Breast epithelium (tissue), 4 donors: Measurements from ENCODE around the gene TP53BP2. TPM values are rescaled to one million over a fixed set of nuclear protein-coding genes. Genes with fewer than 3 reads are reported as not detected.

ENCODE experiments used
- DNase-seq, 2 donors: peaks; one replicate each; pipeline ENCODE4 v3.0.0-alpha.2; 2019; ENCODE audit warnings: low spot score in 2 of 2
- H3K27ac ChIP-seq, 2 donors: fragments of 200-600 bp; sonication (generic) in 1 of 2; one replicate each; pipeline ENCODE4 v1.5.1; 2016 to 2019; ENCODE audit warnings: mild to moderate bottlenecking in 1 of 2
- H3K27me3 ChIP-seq, 2 donors: fragments of 200-600 bp; sonication (generic) in 1 of 2; one replicate each; pipeline versions ENCODE4 v1.5.1 to v1.6.0; 2017 to 2019; ENCODE audit warnings: control low read depth in 1 of 2, mild to moderate bottlenecking in 1 of 2
- H3K36me3 ChIP-seq: fragments of 200-600 bp; one replicate; pipeline ENCODE4 v1.5.1; 2019
- H3K4me1 ChIP-seq, 2 donors: fragments of 200-600 bp; sonication (generic); one replicate each; pipeline ENCODE4 v1.5.1; 2016 to 2019; ENCODE audit warnings: control low read depth in 1 of 2
- H3K4me3 ChIP-seq, 3 donors: fragments of 200-600 bp; sonication (generic); 1 replicate in 2 of 3; 2 replicates in 1 of 3; pipeline ENCODE4 v1.5.1; 2016 to 2019; ENCODE audit warnings: mild to moderate bottlenecking in 3 of 3, moderate library complexity in 2 of 3
- H3K9me3 ChIP-seq, 2 donors: fragments of 200-600 bp; sonication (generic) in 1 of 2; one replicate each; pipeline ENCODE4 v1.5.1; 2016 to 2019; ENCODE audit warnings: control low read depth in 1 of 2
- POLR2A ChIP-seq: fragments of 450-650 bp; IDR thresholded peaks from one replicate; pipeline ENCODE4 v1.6.1; 2016; ENCODE audit warnings: antibody characterized with exemption, mild to moderate bottlenecking, moderate library complexity
- POLR2AphosphoS5 ChIP-seq, 3 donors: sonication (generic); formaldehyde crosslinking; IDR thresholded peaks; one replicate each; pipeline ENCODE4 v1.6.1; 2017; ENCODE audit warnings: antibody characterized with exemption in 3 of 3
- intact Hi-C: fragments of 100-400 bp; cut with DNase I; formaldehyde crosslinking; loops from one replicate; pipeline ENCODE4 v1.15.1; 2023; ENCODE audit warnings: low total_unique reads
- total RNA-seq, 3 donors: library from RNA; depleted of rRNA; stranded (reverse); fragments of >200 nt; gene quantifications; one replicate each; pipeline ENCODE4 v1.1.0, GENCODE V29; 2016
- TF ChIP-seq, protein P1 (sequence below), 3 donors: fragments of 450-650 bp; IDR thresholded peaks; one replicate each; pipeline ENCODE4 v1.5.1; 2016 to 2017; ENCODE audit warnings: antibody characterized with exemption in 3 of 3, mild to moderate bottlenecking in 3 of 3, moderate library complexity in 3 of 3

TP53BP2 gene
- total RNA-seq, 3 donors from 2014 or later: 31.4 to 46.8 (median 38.0) TPM

DNA sequence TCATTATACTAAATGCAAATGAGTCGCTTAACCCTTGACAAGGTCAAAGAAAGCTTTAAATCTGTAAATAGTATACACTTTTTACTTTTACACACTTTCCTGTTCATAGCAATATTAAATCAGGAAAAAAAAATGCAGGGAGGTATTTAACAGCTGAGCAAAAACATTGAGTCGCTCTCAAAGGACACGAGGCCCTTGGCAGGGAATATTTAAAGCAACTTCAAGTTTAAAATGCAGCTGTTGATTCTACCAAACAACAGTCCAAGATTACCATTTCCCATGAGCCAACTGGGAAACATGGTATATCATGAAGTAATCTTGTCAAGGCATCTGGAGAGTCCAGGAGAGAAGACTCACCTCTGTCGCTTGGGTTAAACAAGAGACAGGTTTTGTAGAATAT is 70.7 kb downstream of the TP53BP2 start:
- H3K4me3 ChIP-seq: no peak overlapping the region
- H3K4me1 ChIP-seq: no peaks in the 10 kb centered on the region
- peak overlapping the region in 1 of 2 donors; percentile 57 for H3K27ac ChIP-seq
- intact Hi-C loops: no loop called here
- H3K9me3 ChIP-seq: no peaks in the 10 kb centered on the region
- no peak for DNase-seq
- H3K36me3 ChIP-seq: peaks cover 2% of the 10 kb centered on the region
- TF ChIP-seq, protein P1, sequence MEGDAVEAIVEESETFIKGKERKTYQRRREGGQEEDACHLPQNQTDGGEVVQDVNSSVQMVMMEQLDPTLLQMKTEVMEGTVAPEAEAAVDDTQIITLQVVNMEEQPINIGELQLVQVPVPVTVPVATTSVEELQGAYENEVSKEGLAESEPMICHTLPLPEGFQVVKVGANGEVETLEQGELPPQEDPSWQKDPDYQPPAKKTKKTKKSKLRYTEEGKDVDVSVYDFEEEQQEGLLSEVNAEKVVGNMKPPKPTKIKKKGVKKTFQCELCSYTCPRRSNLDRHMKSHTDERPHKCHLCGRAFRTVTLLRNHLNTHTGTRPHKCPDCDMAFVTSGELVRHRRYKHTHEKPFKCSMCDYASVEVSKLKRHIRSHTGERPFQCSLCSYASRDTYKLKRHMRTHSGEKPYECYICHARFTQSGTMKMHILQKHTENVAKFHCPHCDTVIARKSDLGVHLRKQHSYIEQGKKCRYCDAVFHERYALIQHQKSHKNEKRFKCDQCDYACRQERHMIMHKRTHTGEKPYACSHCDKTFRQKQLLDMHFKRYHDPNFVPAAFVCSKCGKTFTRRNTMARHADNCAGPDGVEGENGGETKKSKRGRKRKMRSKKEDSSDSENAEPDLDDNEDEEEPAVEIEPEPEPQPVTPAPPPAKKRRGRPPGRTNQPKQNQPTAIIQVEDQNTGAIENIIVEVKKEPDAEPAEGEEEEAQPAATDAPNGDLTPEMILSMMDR (IDR thresholded peaks at IDR 0.05): no peak
- TF ChIP-seq POLR2A (no peak), POLR2AphosphoS5 (IDR thresholded peaks at IDR 0.05) (no peak)
- no peaks in the 10 kb centered on the region for H3K27me3 ChIP-seq

DNA sequence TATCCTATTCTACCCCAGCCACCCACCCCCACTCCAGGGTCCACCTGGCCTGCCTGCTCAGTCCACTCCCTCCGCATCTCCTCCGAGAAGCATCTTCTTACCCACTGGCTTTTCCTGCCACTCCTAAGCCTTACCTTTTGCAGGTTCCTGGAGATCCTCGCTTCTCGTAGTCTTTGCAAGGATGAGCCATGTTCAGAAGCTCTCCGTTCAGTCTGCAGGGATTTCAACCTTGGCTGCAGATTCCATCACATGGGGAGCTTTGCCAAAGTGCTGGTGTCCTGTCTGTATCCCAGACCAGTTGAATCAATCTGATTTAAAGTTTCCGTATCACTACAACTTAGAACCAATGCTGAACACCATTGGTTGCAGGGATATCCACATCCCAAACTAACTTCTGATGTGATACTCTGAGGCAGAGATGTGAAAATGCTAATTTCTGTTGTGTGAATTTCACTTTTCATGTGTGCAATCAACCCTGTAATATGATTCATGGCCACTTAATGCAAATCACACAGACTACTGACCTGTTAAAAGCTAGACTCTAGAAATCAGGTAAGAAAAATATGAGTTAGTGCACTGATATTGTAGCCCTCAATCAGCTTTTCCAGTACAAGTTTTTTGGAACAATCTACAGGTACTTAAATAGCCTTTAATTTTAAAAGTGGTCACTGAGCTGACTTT is 71.5 kb downstream of the TP53BP2 start:
- intact Hi-C loops: no loop called here

DNA sequence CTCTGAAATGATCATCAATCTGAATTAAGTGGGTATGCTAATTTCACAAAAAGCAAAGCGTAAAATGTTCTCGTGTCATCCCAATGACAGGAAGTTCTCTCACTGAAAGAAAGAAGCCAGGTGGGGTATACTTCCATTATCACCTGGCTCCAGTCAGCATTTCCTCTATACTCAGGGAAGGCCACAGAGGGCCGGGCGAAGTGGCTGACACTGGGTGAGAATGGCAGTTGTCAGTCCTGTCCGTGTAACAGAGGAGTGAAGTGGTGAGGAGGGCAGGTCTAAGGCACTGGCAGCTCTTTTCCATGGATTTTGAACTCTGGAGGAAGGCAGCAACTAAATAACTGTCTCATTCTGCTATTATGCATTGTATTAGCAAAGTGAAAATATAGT is 73.0 kb downstream of the TP53BP2 start:
- no peak for DNase-seq
- no peaks in the 10 kb centered on the region for H3K36me3 ChIP-seq
- intact Hi-C loops: no loop called here

More for the DNA sequence above, 71.5 kb downstream of the TP53BP2 start:
- no peaks in the 10 kb centered on the region for H3K4me1 ChIP-seq
- H3K27ac ChIP-seq: peak overlapping the region in 1 of 2 donors; percentile 15
- no peak for DNase-seq
- H3K4me3 ChIP-seq: no peak overlapping the region
- H3K36me3 ChIP-seq: no peaks in the 10 kb centered on the region
- no peaks in the 10 kb centered on the region for H3K27me3 ChIP-seq
- TF ChIP-seq, protein P1 (IDR thresholded peaks at IDR 0.05): no peak
- TF ChIP-seq POLR2AphosphoS5 (IDR thresholded peaks at IDR 0.05): no peak
- TF ChIP-seq POLR2A: no peak
- H3K9me3 ChIP-seq: no peaks in the 10 kb centered on the region

DNA sequence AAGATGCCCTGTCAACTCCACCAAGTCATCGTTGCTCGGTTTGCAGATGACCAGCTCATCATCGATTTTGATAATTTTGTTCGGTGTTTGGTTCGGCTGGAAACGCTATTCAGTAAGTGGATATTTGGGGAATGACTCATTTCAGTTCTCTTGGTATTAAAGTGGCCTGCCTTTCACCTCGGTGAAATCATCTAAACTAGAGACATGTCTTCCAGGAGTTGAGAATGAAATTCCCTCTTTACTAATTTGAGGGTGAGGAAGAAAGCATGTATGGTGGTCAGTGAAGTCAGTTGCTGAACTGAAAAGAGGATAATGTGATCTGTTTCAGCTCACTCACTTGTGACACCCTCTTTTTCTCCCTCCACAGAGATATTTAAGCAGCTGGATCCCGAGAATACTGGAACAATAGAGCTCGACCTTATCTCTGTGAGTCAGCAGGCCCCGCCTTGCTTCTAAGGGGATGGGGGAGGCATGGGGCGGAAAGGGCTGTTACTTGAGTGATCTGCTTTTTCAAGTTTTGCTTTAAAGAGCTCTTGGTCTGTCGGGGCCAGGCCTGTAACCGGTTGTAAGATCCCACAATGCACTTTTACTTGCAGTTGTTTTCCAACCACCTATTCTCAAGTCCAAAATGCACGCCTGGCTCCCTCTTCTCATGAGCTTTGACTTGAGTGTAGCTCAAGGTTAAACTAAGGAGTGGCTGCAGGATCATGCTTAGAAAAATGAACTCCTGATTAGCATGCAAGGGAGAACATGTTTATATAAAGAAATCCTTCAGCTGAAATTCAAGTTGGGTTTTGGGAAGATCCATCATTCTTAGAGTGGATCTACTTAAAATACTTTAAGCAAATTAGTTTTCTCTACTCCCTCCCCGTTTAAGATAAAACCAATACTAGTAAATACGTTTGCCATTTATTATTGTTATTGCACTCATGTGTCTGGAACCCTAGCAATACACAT is 73.7 kb downstream of the TP53BP2 start:
- Histone ChIP-seq H3K9me3 (no peaks in the 10 kb centered on the region), H3K36me3 (no peaks in the 10 kb centered on the region), H3K4me1 (no peaks in the 10 kb centered on the region), H3K4me3 (no peak overlapping the region), H3K27ac (peak overlapping the region; percentile 57 to 82), H3K27me3 (no peaks in the 10 kb centered on the region)
- intact Hi-C loops: no loop called here
- TF ChIP-seq POLR2AphosphoS5 (IDR thresholded peaks at IDR 0.05) (peak in 1 of 3 donors; percentile 25), POLR2A (no peak)
- TF ChIP-seq, protein P1 (IDR thresholded peaks at IDR 0.05): no peak
- peak in 1 of 2 donors; percentile 21 for DNase-seq

More for the DNA sequence above, 73.0 kb downstream of the TP53BP2 start:
- no peaks in the 10 kb centered on the region for H3K9me3 ChIP-seq
- H3K4me3 ChIP-seq: no peak overlapping the region
- TF ChIP-seq POLR2A: no peak
- TF ChIP-seq POLR2AphosphoS5 (IDR thresholded peaks at IDR 0.05): no peak
- TF ChIP-seq, protein P1 (IDR thresholded peaks at IDR 0.05): no peak
- peak overlapping the region; percentile 48 to 82 for H3K27ac ChIP-seq
- no peaks in the 10 kb centered on the region for H3K27me3 ChIP-seq
- H3K4me1 ChIP-seq: no peaks in the 10 kb centered on the region

DNA sequence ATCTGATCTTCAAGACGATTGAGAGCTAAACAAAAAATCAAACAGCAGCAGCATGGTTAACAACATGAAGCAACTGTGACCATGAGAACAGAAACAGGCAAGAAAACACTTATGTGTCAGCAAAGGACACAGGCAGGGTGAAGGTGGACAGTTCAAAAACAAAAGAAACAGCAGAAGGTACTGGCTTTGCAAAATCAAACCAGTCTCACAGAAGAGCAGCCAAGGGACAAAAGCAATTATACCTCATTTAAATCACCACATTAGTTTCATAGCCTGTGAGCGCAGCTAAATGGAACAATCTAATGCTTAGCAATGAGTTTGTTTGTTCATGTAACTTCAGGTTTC is 74.3 kb downstream of the TP53BP2 start:
- Histone ChIP-seq H3K27ac (peak overlapping the region; percentile 57 to 82), H3K4me1 (no peaks in the 10 kb centered on the region), H3K27me3 (no peaks in the 10 kb centered on the region), H3K9me3 (no peaks in the 10 kb centered on the region), H3K4me3 (no peak overlapping the region), H3K36me3 (no peaks in the 10 kb centered on the region)
- intact Hi-C loops: no loop called here
- DNase-seq: no peak
- no peak for TF ChIP-seq POLR2AphosphoS5 (IDR thresholded peaks at IDR 0.05)
- TF ChIP-seq, protein P1 (IDR thresholded peaks at IDR 0.05): no peak
- no peak for TF ChIP-seq POLR2A
